M059J (cell line): Measurements from ENCODE around the gene JDP2. TPM values are rescaled to one million over a fixed set of nuclear protein-coding genes. Genes with fewer than 3 reads are reported as not detected.
A peak's percentile ranks its signal among the peaks of the same experiment; 100 is the strongest.
"Not testable (repeated sequence)": the region's sequence is repeated elsewhere in the genome, so short reads cannot be mapped to it uniquely, and the experiment has no call there.

Experiments used
- DNase-seq: peaks from one replicate; pipeline ENCODE4 v3.0.0-alpha.2; 2012; ENCODE audit warnings: low read depth
- total RNA-seq: library from RNA; depleted of rRNA; stranded (reverse); fragments of >200 nt; shearing (Covaris generic); gene quantifications from 2 replicates; pipeline ENCODE4 v1.2.3, GENCODE V29; 2014; rRNA removed

JDP2 gene
- total RNA-seq = 21.9 and 32.4 TPM in 2 replicates

DNA sequence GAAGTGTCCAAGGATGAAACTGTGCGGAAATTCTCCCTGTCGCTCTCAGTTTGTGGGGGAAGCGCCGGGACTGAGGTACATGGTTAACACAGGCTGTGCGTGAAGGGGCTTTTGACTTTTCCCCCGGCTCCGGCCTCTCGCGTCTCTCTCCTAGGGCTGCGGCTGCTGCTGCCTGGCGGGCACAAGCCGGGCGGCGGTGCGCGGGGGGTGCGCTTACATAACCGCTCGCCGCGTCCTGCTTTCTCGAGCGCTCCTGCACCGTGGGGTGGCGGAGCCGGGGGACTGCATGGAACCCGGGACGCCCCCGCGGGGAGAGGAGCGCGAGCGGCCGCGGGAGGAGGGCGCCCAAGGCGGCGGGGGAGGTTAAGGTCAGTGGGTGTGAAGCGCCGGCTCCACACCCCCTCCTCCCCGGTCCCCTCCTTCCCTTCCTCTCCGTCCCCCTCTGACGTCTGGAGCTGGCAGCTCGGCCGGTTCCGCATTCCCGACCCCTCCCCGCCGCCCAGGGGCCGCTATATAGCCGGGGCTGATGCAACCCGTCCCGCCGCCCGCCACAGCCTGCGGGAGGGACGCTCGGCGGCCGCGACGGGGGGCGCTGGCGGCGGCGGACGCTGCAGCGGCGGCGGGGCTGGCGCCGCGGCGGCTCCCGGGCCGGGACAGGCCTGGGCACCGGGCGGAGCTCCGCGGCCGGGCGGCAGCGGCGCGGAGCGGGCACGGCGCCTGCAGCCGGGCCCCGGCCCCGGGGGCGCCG lies at the start of gene JDP2:
Gene JDP2, plus strand, starts transcription at position 541 of the 748 bp plus-strand sequence. CDS start 9,899 bp downstream, outside the sequence.
- peak; percentile 65 for DNase-seq

DNA sequence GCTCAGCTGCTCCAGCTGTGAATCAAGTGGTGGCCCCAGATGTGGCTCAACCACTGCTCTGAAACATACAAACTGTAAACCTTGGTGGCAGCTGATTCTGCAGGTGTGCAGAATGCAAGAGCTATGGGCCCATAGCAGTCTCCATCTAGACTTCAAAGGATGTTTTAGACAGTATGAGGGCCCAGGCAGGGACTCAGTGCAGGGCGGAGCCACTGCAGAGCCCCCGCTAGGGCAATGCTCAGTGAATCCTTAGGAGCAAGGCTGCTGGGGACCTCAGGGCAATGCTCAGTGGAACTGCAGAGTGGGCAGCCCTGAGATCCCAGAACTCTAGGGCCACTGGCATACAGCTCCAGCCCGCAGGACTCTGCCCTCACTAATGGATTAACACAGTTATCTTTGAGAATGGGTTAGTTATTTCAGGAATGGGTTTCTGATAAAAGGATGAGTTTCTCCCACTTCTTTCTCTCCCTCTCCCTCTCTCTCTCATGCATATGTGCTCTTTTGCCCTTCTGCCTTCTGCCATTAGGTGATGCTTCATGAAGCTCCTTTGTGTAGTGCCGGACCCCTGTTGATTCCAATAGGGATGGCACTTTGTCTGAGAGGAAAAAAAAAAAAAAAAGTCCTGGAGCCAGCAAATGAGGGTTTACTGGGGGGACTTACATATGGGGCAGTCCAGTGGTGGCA lies 48.4 kb upstream of the JDP2 start:
- no peak for DNase-seq

GRCh38 chr14:75379930-75380270 lies 47.9 kb upstream of the JDP2 start:
- no peak for DNase-seq

- no peak for DNase-seq
These were observed 47.2 kb upstream of the JDP2 start for GRCh38 chr14:75380656-75381055.

- DNase-seq = no peak
These were observed 46.2 kb upstream of the JDP2 start for GRCh38 chr14:75381642-75382041.

GRCh38 chr14:75383219-75383618 lies 44.6 kb upstream of the JDP2 start:
- not testable (repeated sequence) for DNase-seq

- DNase-seq = peak; percentile 5
These were observed 44.1 kb upstream of the JDP2 start for GRCh38 chr14:75383721-75384120.

DNA sequence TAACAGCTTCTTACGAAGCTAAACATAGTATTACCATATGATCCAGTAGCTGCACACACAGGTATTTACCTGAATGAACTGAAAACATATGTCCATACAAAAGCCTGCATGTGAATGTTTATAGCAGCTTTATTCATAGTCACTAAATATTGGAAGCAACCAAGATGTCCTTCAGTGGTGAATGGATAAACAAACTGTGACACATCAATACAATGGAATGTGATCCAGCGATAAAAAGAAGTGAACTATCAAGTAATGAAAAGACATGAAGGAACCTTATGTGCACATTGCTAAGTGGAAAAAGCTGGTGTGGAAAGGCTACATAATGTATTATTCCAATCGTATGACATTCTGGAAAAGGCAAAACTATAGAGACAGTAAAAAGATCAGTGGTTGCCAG lies 38.1 kb upstream of the JDP2 start:
- DNase-seq = peak; percentile 55

DNA sequence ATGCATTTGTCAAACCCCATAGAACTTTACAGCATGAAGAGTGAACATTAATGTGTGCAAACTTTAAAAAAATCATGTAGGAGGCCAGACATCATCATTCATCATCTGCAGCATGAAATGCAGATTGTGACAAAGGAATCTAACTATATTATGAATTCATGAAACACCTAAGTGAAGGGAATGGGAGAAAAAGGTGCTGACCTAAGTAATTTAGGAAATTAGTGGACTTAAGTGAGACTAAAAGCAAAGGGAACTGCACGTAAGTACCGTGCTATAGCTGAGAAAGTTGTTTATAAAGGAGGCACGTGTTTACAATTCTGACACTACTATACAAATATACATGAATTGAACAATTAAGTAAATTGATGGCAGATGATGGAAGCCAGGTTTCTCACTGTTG lies 37.6 kb upstream of the JDP2 start:
- no peak for DNase-seq

DNA sequence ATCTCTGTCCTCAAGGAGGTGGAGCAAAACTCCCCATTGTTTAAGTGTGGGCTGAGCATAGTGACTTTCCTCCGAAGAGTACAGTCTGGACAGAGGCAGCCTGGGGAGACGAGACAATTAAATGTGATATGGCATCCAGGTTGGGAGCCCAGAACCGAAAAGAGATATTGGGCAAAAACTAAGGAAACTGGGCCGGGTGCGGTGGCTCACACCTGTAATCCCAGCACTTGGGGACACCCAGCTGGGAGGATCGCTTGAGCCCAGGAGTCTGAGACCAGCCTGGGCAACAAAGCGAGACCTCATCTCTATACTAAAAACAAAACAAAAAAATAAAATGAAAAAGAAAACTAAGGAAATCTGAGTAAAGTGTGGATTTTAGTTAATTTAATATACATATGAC lies 35.9 kb upstream of the JDP2 start:
- DNase-seq = no peak

- no peak for DNase-seq
These were observed 34.9 kb upstream of the JDP2 start for GRCh38 chr14:75392686-75393641.

DNA sequence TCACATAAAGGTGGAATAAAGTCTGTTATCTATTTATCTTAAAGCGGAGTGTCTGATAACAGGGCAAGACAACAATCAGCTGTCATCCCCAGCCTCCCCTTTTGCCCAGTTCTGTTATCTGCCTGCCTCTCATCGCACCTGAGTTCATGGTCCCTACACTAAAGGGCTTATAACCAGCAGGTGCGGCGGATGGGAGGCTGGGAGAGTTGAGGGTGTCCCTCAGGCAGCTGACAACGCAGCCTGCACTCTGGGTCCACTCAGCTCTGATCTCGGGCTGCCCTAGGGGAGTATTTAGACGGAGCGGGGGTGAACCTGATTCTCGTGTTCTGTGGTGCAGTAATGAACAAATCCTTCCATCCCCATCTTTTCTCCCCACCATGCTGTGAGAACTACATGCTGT lies 34.0 kb upstream of the JDP2 start:
- no peak for DNase-seq

- DNase-seq = no peak
These were observed 32.0 kb upstream of the JDP2 start for GRCh38 chr14:75395862-75396261.

DNA sequence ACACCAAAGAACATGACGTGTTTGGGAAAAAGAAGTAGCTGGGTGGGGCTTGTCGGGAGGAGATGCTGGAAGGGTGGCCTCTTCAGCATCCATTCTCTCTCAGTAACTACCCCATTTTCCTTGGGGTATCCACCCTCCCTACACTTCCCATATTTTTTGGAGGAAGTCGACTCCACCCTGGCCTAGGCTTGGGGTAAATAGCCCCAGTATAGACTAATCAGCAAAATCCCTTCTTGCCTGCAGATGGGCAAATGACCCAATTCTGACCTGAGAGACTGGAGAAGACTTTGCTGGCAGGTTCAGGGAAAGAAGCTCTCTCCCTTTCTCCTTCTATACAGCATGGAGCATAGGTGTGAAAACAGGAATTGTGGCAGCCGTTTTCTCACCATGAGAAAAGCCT lies 28.5 kb upstream of the JDP2 start:
- DNase-seq = no peak

DNA sequence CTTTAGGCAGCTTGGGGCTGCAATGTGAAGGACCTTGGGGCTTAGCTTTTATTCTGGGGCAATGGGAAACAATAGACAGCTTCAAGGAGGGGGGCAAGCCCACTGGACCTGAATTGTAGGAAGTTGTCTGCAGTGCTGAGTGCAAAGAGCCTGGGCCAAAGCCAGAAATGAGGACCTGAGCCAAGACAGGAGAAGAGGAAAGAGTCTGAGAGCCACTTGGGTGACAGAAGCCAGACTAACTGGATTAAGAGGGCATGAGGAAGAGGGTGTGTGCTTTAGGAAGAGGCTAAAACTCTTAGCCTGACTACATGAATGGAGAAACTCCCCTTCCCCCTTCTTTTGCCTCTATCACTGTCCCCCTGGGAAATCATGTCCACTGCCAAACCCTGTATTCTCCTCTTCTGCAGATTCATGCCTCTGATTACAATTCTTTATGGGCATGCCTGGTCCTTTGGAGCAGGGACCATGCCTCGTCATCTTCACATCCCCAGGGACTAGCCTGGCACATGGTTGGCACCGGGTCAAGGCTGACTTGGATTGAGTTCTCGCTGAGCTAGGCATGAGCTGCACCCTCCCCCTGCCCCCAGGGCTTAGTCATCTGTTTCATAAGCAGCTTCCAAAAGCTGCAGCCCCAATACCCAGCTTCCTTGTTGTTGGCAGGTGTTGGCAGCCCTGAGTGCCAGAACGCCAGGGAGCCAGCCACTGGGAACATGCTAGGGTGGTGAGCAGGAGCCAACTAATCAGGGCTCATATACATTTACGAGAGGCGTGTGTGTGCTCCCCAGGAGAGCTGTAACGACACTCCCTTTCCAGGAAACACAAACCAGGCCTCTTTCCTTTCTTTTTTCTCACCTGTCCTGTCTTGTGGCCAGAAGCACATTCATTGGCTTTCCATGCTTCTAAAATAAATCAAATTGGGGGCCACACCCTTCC lies 27.7 kb upstream of the JDP2 start:
- peak; percentile 89 for DNase-seq

- peak; percentile 41 for DNase-seq
These were observed 26.5 kb upstream of the JDP2 start for GRCh38 chr14:75401361-75401760.

GRCh38 chr14:75402867-75403413 lies 24.9 kb upstream of the JDP2 start:
- DNase-seq = no peak

DNA sequence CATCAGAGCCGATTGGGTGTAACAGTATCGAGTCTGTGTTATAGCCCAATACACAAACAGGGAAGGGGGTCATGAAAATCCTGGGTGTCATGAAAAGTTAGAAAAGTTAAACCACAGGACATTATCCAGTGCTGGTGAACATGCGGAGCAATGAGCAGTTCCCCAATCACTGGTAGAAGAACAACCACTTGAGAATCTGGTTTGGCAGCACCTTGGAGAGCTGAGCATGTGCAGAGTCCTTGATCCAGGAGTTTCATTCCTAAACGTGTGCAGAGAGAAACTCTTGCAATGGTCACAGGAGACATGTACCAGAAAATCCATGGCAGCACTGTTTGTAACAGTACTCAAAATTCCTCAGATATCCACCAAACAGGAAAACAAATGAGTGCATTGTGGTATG lies 23.0 kb upstream of the JDP2 start:
- no peak for DNase-seq

DNA sequence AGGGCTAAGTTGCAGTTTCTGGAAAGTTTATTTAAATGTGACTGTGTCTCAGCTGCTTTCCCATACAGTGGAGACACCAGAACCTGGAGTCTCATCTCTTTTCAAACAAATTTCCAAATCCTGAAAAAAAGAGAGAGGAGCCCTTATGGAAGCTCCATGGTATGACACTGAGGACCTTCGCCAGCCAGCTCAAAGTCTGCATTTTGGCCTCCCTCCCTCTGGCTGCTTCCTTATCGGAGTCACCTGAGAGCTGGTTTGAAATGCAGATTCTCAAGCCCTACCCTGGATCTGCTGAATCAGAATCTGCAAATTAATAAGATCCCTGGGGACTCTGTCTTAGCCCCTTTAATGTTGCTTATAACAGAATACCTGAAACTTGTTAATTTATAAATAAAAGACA lies 21.7 kb upstream of the JDP2 start:
- no peak for DNase-seq

DNA sequence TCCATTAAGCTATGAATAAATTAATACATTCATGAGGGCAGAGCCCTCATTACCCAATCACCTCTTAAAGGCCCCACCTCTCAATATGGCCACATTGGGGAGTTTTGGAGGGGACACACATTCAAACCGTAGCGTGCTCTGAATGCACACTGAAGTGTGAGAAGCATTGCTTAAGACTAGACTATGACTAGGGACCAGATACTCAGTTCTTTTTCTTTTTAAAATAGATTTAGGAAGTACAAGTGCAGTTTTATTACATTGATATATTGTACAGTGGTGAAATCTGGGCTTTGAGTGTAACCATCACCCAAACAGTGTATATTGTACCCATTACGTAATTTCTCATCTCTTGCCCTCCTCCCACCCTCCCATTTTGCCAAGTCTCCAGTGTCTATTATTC lies 21.0 kb upstream of the JDP2 start:
- no peak for DNase-seq
